GM13977 (cell line): ENCODE measurements around the gene ZNF280C.
A peak's percentile ranks its signal among the peaks of the same experiment; 100 is the strongest.
"Not testable (repeated sequence)": the region's sequence is repeated elsewhere in the genome, so short reads cannot be mapped to it uniquely, and the experiment has no call there.

ENCODE experiments used
- DNase-seq: peaks from one replicate; pipeline ENCODE4 v3.0.0; 2012; ENCODE audit warnings: low spot score
- CTCF ChIP-seq: IDR thresholded peaks from 2 replicates; pipeline ENCODE4 v1.5.1; 2012; ENCODE audit warnings: mild to moderate bottlenecking, control low read depth; ENCODE audit not compliant: insufficient read depth; ENCODE audit errors: extremely low read depth, missing control alignments
- in situ Hi-C: fragments of 300-500 bp; cut with MboI; formaldehyde crosslinking; loops from one replicate; pipeline ENCODE4 v1.12.0; 2022; ENCODE audit warnings: low sequenced_read_pairs, low pct_unique_long_range_greater_than_20kb, mixed read lengths, inconsistent platforms; ENCODE audit not compliant: unreplicated experiment

The ZNF280C gene

GRCh38 chrX:130282151-130282550 lies 13.5 kb upstream of the ZNF280C start:
- TF ChIP-seq CTCF, result no peak
- no peak for DNase-seq
- in situ Hi-C loops, result no loop called here

- DNase-seq, result no peak
- in situ Hi-C loops, result no loop called here
- no peak for TF ChIP-seq CTCF
These were observed 12.2 kb upstream of the ZNF280C start for GRCh38 chrX:130280901-130281300.

- DNase-seq, in situ Hi-C loops: not testable (repeated sequence)
These were observed 3.6 kb upstream of the ZNF280C start for GRCh38 chrX:130272253-130272652.

- DNase-seq, in situ Hi-C loops: not testable (repeated sequence)
These were observed 692 bp upstream of the ZNF280C start for GRCh38 chrX:130269391-130269790.

- peak; percentile 26 for DNase-seq
- no peak for TF ChIP-seq CTCF
- in situ Hi-C loops, result no loop called here
These were observed 697 bp downstream of the ZNF280C start for GRCh38 chrX:130267956-130268448.

GRCh38 chrX:130264573-130264972 lies 4.1 kb downstream of the ZNF280C start:
- no peak for TF ChIP-seq CTCF
- in situ Hi-C loops, result no loop called here
- DNase-seq, result no peak

GRCh38 chrX:130263016-130263415 lies 5.7 kb downstream of the ZNF280C start:
- in situ Hi-C loops, result no loop called here
- TF ChIP-seq CTCF, result no peak
- DNase-seq, result no peak

GRCh38 chrX:130262231-130262630 lies 6.5 kb downstream of the ZNF280C start:
- no peak for TF ChIP-seq CTCF
- in situ Hi-C loops, result no loop called here
- no peak for DNase-seq
